Measurements from ENCODE around the gene PDE4D.

The PDE4D gene

DNA sequence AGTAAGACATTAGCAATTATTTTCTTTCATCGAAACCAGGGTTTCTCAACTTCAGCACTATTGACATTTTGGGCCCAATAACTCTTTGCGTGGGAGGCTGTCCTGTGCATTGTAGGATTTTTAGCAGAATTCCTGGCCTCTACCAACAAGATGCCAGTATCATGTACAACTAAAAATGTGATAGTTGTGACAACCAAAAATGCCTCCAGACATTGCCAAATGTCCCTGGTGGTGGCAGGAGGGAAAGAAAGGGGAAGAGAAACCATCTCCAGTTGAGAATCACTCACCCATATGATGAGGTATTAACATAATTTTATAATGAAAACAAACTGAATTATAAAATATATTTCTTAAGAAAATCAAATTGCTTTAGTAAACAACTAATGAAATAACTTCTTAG lies 904.6 kb downstream of the PDE4D start:
- TF ChIP-seq, protein P1, sequence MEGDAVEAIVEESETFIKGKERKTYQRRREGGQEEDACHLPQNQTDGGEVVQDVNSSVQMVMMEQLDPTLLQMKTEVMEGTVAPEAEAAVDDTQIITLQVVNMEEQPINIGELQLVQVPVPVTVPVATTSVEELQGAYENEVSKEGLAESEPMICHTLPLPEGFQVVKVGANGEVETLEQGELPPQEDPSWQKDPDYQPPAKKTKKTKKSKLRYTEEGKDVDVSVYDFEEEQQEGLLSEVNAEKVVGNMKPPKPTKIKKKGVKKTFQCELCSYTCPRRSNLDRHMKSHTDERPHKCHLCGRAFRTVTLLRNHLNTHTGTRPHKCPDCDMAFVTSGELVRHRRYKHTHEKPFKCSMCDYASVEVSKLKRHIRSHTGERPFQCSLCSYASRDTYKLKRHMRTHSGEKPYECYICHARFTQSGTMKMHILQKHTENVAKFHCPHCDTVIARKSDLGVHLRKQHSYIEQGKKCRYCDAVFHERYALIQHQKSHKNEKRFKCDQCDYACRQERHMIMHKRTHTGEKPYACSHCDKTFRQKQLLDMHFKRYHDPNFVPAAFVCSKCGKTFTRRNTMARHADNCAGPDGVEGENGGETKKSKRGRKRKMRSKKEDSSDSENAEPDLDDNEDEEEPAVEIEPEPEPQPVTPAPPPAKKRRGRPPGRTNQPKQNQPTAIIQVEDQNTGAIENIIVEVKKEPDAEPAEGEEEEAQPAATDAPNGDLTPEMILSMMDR (IDR thresholded peaks at IDR 0.05; ENCODE audit: extremely low read depth, missing control alignments), result no peak
- DNase-seq (ENCODE audit: low spot score), result no peak

DNA sequence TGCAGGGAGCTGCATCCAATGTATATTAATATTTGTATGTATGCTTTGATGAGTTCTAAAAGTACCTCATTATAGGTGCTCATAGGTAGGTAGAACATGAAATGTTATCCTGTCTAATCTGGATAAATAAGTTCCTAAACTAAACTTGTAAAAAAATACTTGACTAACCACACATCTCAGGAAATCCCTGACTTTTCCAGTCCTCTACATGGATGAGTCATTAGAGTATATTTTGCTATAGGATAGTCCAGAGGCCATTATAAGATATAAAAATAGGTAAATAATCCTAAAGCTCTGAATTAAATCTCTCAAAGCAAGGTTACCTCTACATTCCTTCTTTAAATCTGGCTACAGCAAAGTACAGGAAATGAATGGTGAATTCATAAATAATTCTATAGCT lies 906.3 kb downstream of the PDE4D start:
- DNase-seq (ENCODE audit: low spot score), result no peak
- TF ChIP-seq, protein P1 (IDR thresholded peaks at IDR 0.05; ENCODE audit: extremely low read depth, missing control alignments), result no peak

DNA sequence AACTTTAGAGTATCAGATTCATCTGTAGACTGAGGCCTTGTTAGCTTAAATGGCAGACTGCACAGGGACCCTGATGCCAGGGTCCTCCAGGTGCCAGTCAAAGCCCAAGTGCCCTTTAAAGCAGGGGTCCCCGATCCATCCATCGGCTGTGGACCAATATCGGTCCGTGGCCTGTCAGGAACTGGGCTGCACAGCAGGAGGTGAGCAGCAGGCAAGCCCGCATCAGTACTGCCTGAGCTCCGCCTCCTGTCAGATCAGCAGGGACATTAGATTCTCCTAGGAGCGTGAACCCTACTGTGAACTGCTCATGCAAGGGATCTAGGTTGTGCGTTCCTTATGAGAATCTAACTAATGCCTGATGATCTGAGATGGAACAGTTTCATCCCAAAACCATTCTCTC lies 907.2 kb downstream of the PDE4D start:
- TF ChIP-seq, protein P1 (IDR thresholded peaks at IDR 0.05; ENCODE audit: extremely low read depth, missing control alignments), result no peak
- no peak for DNase-seq (ENCODE audit: low spot score)

DNA sequence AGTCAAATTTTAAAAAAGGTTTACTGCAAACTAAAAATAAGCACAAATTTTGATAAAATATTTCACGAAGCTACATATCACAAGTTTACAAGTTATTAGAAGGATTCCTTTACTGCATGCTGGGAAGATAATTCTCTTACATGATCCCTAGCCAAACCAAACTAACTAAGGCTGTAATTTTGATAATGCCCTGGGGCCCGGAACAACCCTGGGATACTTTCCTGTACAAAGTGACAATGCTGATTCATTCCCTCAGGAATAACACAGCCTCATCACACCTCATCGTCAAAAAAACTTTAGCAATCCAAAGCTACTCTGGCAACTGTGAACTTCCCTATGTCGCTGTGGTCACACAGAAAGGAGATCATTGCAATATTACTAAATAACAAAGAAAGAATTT lies 907.8 kb downstream of the PDE4D start:
- TF ChIP-seq, protein P1 (IDR thresholded peaks at IDR 0.05; ENCODE audit: extremely low read depth, missing control alignments), result no peak
- no peak for DNase-seq (ENCODE audit: low spot score)

DNA sequence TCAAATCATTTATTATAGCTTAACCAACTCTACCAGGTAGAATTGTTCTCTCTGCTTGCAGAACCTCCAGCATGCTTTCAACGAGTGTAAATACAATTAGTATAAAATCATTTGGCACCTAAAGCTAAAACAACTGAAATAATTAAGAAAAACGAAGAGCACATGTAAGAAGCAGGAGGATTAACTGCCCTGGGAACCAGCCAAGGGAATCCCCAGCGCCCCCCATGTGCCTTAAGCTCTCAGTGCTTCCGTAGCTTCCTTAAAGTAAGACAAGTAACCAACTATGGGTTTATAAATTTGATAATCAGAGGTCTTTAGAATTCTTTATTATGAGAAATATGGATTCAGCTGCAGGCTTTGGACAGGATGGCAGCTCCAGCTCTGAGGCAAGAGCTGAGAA lies 908.2 kb downstream of the PDE4D start:
- TF ChIP-seq, protein P1 (IDR thresholded peaks at IDR 0.05; ENCODE audit: extremely low read depth, missing control alignments), result no peak
- DNase-seq (ENCODE audit: low spot score), result no peak

DNA sequence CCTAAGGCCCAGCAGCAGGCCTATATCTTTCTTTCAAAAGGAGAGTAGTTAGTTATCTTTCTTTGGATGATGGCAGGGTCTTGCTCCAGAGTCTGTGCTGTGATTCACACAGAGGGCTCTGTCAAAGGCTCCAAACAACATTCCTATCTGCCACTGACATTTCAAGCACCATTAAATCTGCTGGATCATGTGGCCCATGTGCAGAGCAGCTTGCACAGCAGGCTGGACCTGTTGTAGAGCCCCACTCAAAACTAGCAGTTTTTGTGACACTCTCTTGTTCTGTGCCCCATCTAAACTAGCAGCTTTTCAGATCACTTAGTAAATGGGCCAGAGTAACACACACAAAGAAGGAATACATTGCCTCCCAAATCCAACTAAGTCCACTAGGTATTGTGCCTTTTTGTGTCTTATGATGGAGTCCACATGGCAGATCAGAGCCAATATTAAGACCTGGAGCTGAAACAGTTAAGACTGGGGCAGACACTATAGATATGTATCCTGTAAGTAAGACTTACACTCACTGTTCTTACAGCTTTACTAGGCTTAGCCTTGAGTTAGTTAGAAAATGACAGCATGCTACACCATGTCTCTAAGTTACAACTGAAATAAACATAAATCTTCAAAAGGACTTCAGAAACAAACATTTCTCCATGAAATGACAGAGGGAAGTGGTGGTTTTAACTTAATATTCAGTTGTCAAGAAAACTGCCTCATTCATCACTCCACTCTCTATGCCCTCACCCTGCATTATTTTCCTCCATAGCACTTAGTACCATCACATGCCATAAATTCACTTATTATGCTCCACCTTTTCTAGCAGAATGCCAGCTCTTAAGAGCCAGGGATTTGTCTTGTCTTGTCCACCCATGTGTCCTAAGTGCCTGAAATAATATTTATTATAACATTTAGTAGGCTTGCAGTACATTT lies 909.7 kb downstream of the PDE4D start:
- DNase-seq (ENCODE audit: low spot score), result no peak
- TF ChIP-seq, protein P1 (IDR thresholded peaks at IDR 0.05; ENCODE audit: extremely low read depth, missing control alignments), result no peak

DNA sequence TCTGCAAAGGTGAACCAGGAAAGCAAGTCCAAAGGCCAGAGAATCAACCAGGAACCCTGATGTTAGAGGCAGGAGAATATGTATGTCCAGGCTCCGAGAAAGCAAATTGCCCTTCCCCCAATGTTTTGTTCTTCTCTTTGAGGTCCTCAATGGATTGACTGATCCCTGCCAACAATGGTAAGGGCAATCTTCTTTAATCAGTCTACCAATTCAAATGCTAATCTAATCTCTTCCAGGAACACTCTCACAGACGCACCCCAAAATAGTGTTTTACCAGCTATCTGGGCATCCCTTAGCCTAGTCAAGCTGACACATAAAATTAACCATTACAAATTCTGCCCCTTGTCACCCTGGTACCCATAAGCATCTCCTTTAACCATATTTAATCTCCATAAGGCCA lies 912.6 kb downstream of the PDE4D start:
- no peak for DNase-seq (ENCODE audit: low spot score)
- TF ChIP-seq, protein P1 (IDR thresholded peaks at IDR 0.05; ENCODE audit: extremely low read depth, missing control alignments), result no peak

Data from GM20000 (cell line).